K562 (cell line): Measurements from ENCODE around the gene CLK3. TPM values are rescaled to one million over a fixed set of nuclear protein-coding genes. Genes with fewer than 3 reads are reported as not detected.
A peak's percentile ranks its signal among the peaks of the same experiment; 100 is the strongest.

Experiments used
- ATAC-seq: fragments of 200-7000 bp; cut with Tn5 transposase; 3 replicates; pipeline ENCODE4 v1.9.1; 2020; ENCODE audit warnings: moderate library complexity
- BruUV-seq: library from RNA; stranded (reverse); fragments of 400-500 nt; replicated peaks from 2 replicates; lab custom pipeline; 2021; lab: Mats Ljungman, UMichigan
- CTCF ChIA-PET: fragments of 300-600 bp; formaldehyde crosslinking; extraction: SDS; loops from one replicate; lab custom pipeline; 2021; ENCODE audit warnings: low intra/inter-chr PET ratio; lab: Yijun Ruan, JAX
- POLR2A ChIA-PET: fragments of 300-600, 350-650 bp; sonication (Branson Sonifier 250); formaldehyde crosslinking; extraction: SDS; loops from one replicate; lab custom pipeline; 2021; ENCODE audit warnings: antibody characterized with exemption, inconsistent platforms; lab: Yijun Ruan, JAX
- DNase-seq, 4 experiments: peaks; one replicate each; pipeline versions ENCODE4 v3.0.0 to v3.0.0-alpha.2; 2011 to 2018; ENCODE audit warnings: low spot score in 3 of 4, mixed read lengths in 3 of 4; ENCODE audit errors: extremely low read depth in 1 of 4
- FAIRE-seq: peaks from 2 replicates; lab custom pipeline; 2011; peaks lifted over from hg19 to GRCh38; lab: Jason Lieb, UNC
- H2AFZ ChIP-seq: 2 replicates; pipeline ENCODE4 v1.6.0; 2011; ENCODE audit warnings: low read depth, low read length, control low read depth, inconsistent platforms
- H3K27ac ChIP-seq: fragments of 200-600 bp; 3 replicates; pipeline ENCODE4 v1.8.0; 2011; ENCODE audit warnings: low read depth, mild to moderate bottlenecking, control low read depth, inconsistent platforms, low read length, moderate library complexity, mixed read lengths; ENCODE audit errors: extremely low read depth
- H3K27me3 ChIP-seq, 2 experiments: fragments of 300-600 bp in 1 of 2; 2 replicates in 1 of 2; 3 replicates in 1 of 2; pipeline versions ENCODE4 v1.6.0 to v1.8.0; 2011; ENCODE audit warnings: inconsistent platforms in 2 of 2, low read length in 2 of 2, mild to moderate bottlenecking in 1 of 2, mixed read lengths in 1 of 2, moderate library complexity in 1 of 2; ENCODE audit not compliant: control insufficient read depth in 2 of 2, insufficient read depth in 2 of 2
- H3K36me3 ChIP-seq: fragments of 300-600 bp; 3 replicates; pipeline ENCODE4 v1.8.0; 2011; ENCODE audit warnings: mild to moderate bottlenecking, low read length, inconsistent platforms; ENCODE audit not compliant: control insufficient read depth, insufficient read depth
- H3K4me1 ChIP-seq, 2 experiments: fragments of 200-600 bp in 1 of 2; replicated peaks in 1 of 2; 2 replicates in 1 of 2; 3 replicates in 1 of 2; pipeline versions ENCODE4 v1.5.1 to v1.8.0; 2011; ENCODE audit warnings: inconsistent platforms in 2 of 2, low read length in 2 of 2, mild to moderate bottlenecking in 1 of 2, mixed read lengths in 1 of 2, moderate library complexity in 1 of 2; ENCODE audit not compliant: control insufficient read depth in 2 of 2, insufficient read depth in 2 of 2
- H3K4me2 ChIP-seq: 2 replicates; pipeline ENCODE4 v1.6.1; 2011; ENCODE audit warnings: low read length, control low read depth, inconsistent platforms, mixed read lengths; ENCODE audit not compliant: insufficient read depth
- H3K4me3 ChIP-seq: fragments of 200-600 bp; sonication (generic), shearing (Covaris generic); 2 replicates; pipeline ENCODE4 v1.5.1; 2016; ENCODE audit warnings: control low read depth, inconsistent platforms
- H3K79me2 ChIP-seq: fragments of 200-600 bp; 3 replicates; pipeline ENCODE4 v1.8.0; 2011; ENCODE audit warnings: low read length, inconsistent platforms; ENCODE audit not compliant: control insufficient read depth, insufficient read depth
- H3K9ac ChIP-seq, 2 experiments: 2 replicates each; pipeline versions ENCODE4 v1.6.0 to v1.6.1; 2011; ENCODE audit warnings: low read depth in 2 of 2, low read length in 2 of 2, control low read depth in 1 of 2, inconsistent platforms in 1 of 2, mild to moderate bottlenecking in 1 of 2, mixed read lengths in 1 of 2; ENCODE audit not compliant: insufficient read depth in 1 of 2
- H3K9me1 ChIP-seq: one replicate; pipeline ENCODE4 v1.6.0; 2011; ENCODE audit warnings: inconsistent platforms, mild to moderate bottlenecking, low read length, moderate library complexity; ENCODE audit not compliant: control insufficient read depth, insufficient read depth
- H3K9me3 ChIP-seq: replicated peaks from 2 replicates; pipeline ENCODE4 v1.5.1; 2011; ENCODE audit warnings: low read depth, low read length, inconsistent platforms; ENCODE audit not compliant: control insufficient read depth, insufficient read depth
- H4K20me1 ChIP-seq: replicated peaks from 2 replicates; pipeline ENCODE4 v1.6.1; 2011; ENCODE audit warnings: low read length, inconsistent platforms, mixed read lengths; ENCODE audit not compliant: control insufficient read depth, insufficient read depth
- CBX1 ChIP-seq: sonication (generic); IDR thresholded peaks from 2 replicates; pipeline ENCODE4 v1.6.1; 2016; ENCODE audit warnings: antibody characterized with exemption, low read depth, mild to moderate bottlenecking
- CREB3L1 ChIP-seq: fragments of 450-650 bp; IDR thresholded peaks from 2 replicates; pipeline ENCODE4 v1.6.1; 2014; ENCODE audit warnings: low read depth, mild to moderate bottlenecking, moderate library complexity, borderline replicate concordance
- DEAF1 ChIP-seq: fragments of 450-650 bp; formaldehyde crosslinking; IDR thresholded peaks from 2 replicates; pipeline ENCODE4 v1.4.0; 2020; ENCODE audit warnings: mild to moderate bottlenecking, moderate library complexity
- E2F3 ChIP-seq: fragments of 250-450 bp; sonication (Bioruptor Pico); IDR thresholded peaks from 2 replicates; pipeline ENCODE4 v1.4.0; 2020; ENCODE audit warnings: mild to moderate bottlenecking
- GTF2A2 ChIP-seq: IDR thresholded peaks from 2 replicates; pipeline ENCODE4 v1.6.1; 2016; ENCODE audit warnings: mild to moderate bottlenecking, missing genetic modification characterization, missing compliant biosample characterization
- HDGF ChIP-seq: fragments of 450-650 bp; IDR thresholded peaks from 2 replicates; pipeline ENCODE4 v1.6.1; 2016
- MECOM ChIP-seq: fragments of 250-450 bp; sonication (Bioruptor Pico); IDR thresholded peaks from 2 replicates; pipeline ENCODE4 v1.8.0; 2022; ENCODE audit warnings: inconsistent platforms
- PHF8 ChIP-seq: fragments of 200-600 bp; sonication (generic); IDR thresholded peaks from 2 replicates; pipeline ENCODE4 v1.6.1; 2012; ENCODE audit warnings: mixed run types, mild to moderate bottlenecking, inconsistent platforms, low read length, moderate library complexity, borderline replicate concordance
- SMAD4 ChIP-seq: fragments of 250-450 bp; sonication (Bioruptor Pico); conservative IDR thresholded peaks from 2 replicates; pipeline ENCODE4 v1.8.0; 2021; ENCODE audit warnings: inconsistent platforms, mild to moderate bottlenecking, moderate library complexity
- YBX1 ChIP-seq: fragments of 450-650 bp; IDR thresholded peaks from 2 replicates; pipeline ENCODE4 v1.7.1; 2016; ENCODE audit warnings: mild to moderate bottlenecking
- ZBTB49 ChIP-seq: sonication (generic); formaldehyde crosslinking; IDR thresholded peaks from 2 replicates; pipeline ENCODE4 v1.8.0; 2022; ENCODE audit warnings: missing genetic modification reagents, mild to moderate bottlenecking, borderline replicate concordance
- ZNF174 ChIP-seq: fragments of 250-450 bp; sonication (Bioruptor Pico); IDR thresholded peaks from 2 replicates; pipeline ENCODE4 v1.4.0; 2020; ENCODE audit warnings: mild to moderate bottlenecking
- ZNF197 ChIP-seq: fragments of 200-800 bp; sonication (Bioruptor generic); IDR thresholded peaks from 2 replicates; pipeline ENCODE4 v1.6.1; 2016; ENCODE audit warnings: low read depth, missing genetic modification characterization, missing compliant biosample characterization
- ZNF395 ChIP-seq: fragments of 200-800 bp; sonication (Bioruptor generic); IDR thresholded peaks from 2 replicates; pipeline ENCODE4 v1.6.1; 2017; ENCODE audit warnings: missing genetic modification characterization, missing compliant biosample characterization
- WGBS: fragments of 100-300 bp; shearing (Covaris generic); methylation state at CpG from one replicate; pipeline ENCODE4 v1.1.6; 2016; ENCODE audit warnings: low coverage, mixed read lengths; ENCODE audit not compliant: insufficient coverage; ENCODE audit errors: missing lambda C conversion rate; 5-methylcytosine and 5-hydroxymethylcytosine counted together
- in situ Hi-C: fragments of 300-500 bp; cut with MboI; formaldehyde crosslinking; loops from 4 replicates; pipeline ENCODE4 v1.15.0; 2018; ENCODE audit warnings: inconsistent platforms, mixed read lengths
- intact Hi-C: fragments of 100-400 bp; cut with micrococcal nuclease; formaldehyde crosslinking; loops from 2 replicates; pipeline ENCODE4 v1.14.2; 2022
- polyA plus RNA-seq, 8 experiments: library from polyadenylated mRNA; depleted of rRNA in 4 of 8; stranded (reverse) in 5 of 8; unstranded in 3 of 8; fragments of >200 nt; fragmentation: Nextera tagmentation in 2 of 8; fragmentation: Illumina TruSeq in 1 of 8; extraction: Ambion mirVana in 2 of 8; extraction: Trizol in 1 of 8; gene quantifications; 2 replicates each; pipeline versions ENCODE4 v1.2.1 to v1.2.3, GENCODE V29; 2011 to 2014; ENCODE audit warnings: inconsistent platforms in 1 of 8, missing spikeins in 1 of 8
- total RNA-seq, 7 experiments: library from RNA; depleted of rRNA in 6 of 7; stranded (reverse); fragments of >200 nt in 6 of 7; fragmentation: Illumina TruSeq in 2 of 7; extraction: Trizol in 2 of 7; gene quantifications; 2 replicates each; pipeline versions ENCODE4 v1.2.1 to v1.2.3, GENCODE V29; 2011 to 2021; ENCODE audit warnings: low replicate concordance in 1 of 7

Gene CLK3
- total and polyA plus RNA-seq, 9 of the 15 experiments (the other 6 are each of a cell fraction or from before 2014, with no cell fraction given) = 1.2 to 95.2 (median 51.7) TPM

GRCh38 chr15:74611341-74611740 is 4.3 kb upstream of the CLK3 start:
- Histone ChIP-seq H4K20me1 (peaks cover 19% of the 10 kb centered on the region), H3K4me1 (peaks cover 17 to 56% of the 10 kb centered on the region in 2 experiments), H3K9ac (peak overlapping the region in 1 of 2 experiments; percentile 48; a peak in 1 of 4 replicates), H3K4me3 (no peak overlapping the region), H3K9me1 (no peaks in the 10 kb centered on the region), H3K79me2 (peaks cover 14% of the 10 kb centered on the region), H3K27me3 (peaks cover 0 to 11% of the 10 kb centered on the region in 2 experiments; a peak in 2 of 5 replicates), H2AFZ (no peak overlapping the region), H3K36me3 (no peaks in the 10 kb centered on the region), H3K27ac (no peak overlapping the region), H3K4me2 (no peak overlapping the region), H3K9me3 (no peaks in the 10 kb centered on the region)
- DNase-seq = no peak
- CTCF ChIA-PET = no interaction called here
- POLR2A ChIA-PET = interaction anchor here (0.6 to 9.7 kb wide), 5 partner anchors 10 to 285 kb away, joined by 3 to 111 read pairs (median 3); no protein-coding TSS in a partner anchor
- intact Hi-C loops (loop anchor here (5.0 to 10.0 kb wide), 2 partner anchors 149 to 617 kb away; partner anchors contain the start of genes PML, STOML1 and UBL7), in situ Hi-C loops (loop anchor here (5.0 kb wide), 1 partner anchor 64 kb away; no protein-coding TSS in a partner anchor)
- WGBS = 32% methylated on average over 9 of the region's 11 CpGs
- BruUV-seq = no TSS peak
- FAIRE-seq = no peak
- TF ChIP-seq E2F3 (CRISPR knock-in tag) (no peak), SMAD4 (CRISPR knock-in tag) (no peak), HDGF (no peak), ZBTB49 (CRISPR knock-in tag) (no peak), DEAF1 (CRISPR knock-in tag) (no peak), PHF8 (no peak), GTF2A2 (tag) (no peak), ZNF395 (CRISPR knock-in tag) (no peak), CREB3L1 (no peak), YBX1 (no peak), ZNF197 (no peak), ZNF174 (CRISPR knock-in tag) (no peak), CBX1 (no peak), MECOM (CRISPR knock-in tag) (no peak)
- ATAC-seq = no peak
